Ishikawa (cell line): ENCODE measurements around the gene PPP6R3.

Experiments
- CEBPB ChIP-seq: IDR thresholded peaks from 2 replicates; pipeline ENCODE4 v1.6.1; 2012
- CREB1 ChIP-seq: IDR thresholded peaks from 2 replicates; pipeline ENCODE4 v1.6.1; 2012; ENCODE audit warnings: low read depth
- EGR1 ChIP-seq: IDR thresholded peaks from 2 replicates; pipeline ENCODE4 v1.6.1; 2012
- EP300 ChIP-seq: IDR thresholded peaks from 2 replicates; pipeline ENCODE4 v1.6.1; 2012; ENCODE audit warnings: borderline replicate concordance
- FOXM1 ChIP-seq: IDR thresholded peaks from 2 replicates; pipeline ENCODE4 v1.6.1; 2012; ENCODE audit warnings: low read depth, borderline replicate concordance
- MAX ChIP-seq: IDR thresholded peaks from 2 replicates; pipeline ENCODE4 v1.6.1; 2012
- NFIC ChIP-seq: IDR thresholded peaks from 2 replicates; pipeline ENCODE4 v1.6.1; 2012
- RAD21 ChIP-seq: IDR thresholded peaks from 2 replicates; pipeline ENCODE4 v1.6.1; 2012; ENCODE audit warnings: low read depth
- REST ChIP-seq: IDR thresholded peaks from 2 replicates; pipeline ENCODE4 v1.6.1; 2012; ENCODE audit warnings: low read depth, mild to moderate bottlenecking
- TAF1 ChIP-seq: IDR thresholded peaks from 2 replicates; pipeline ENCODE4 v1.6.1; 2012; ENCODE audit warnings: low read depth, mild to moderate bottlenecking
- TCF12 ChIP-seq: IDR thresholded peaks from 2 replicates; pipeline ENCODE4 v1.6.1; 2012; ENCODE audit warnings: low read depth
- TEAD4 ChIP-seq: IDR thresholded peaks from 2 replicates; pipeline ENCODE4 v1.6.1; 2012
- USF1 ChIP-seq: IDR thresholded peaks from 2 replicates; pipeline ENCODE4 v1.6.1; 2012
- YY1 ChIP-seq: IDR thresholded peaks from 2 replicates; pipeline ENCODE4 v1.6.1; 2012; ENCODE audit warnings: low read depth
- ZBTB7A ChIP-seq: IDR thresholded peaks from 2 replicates; pipeline ENCODE4 v1.6.1; 2012; ENCODE audit warnings: low read depth

PPP6R3 gene

DNA sequence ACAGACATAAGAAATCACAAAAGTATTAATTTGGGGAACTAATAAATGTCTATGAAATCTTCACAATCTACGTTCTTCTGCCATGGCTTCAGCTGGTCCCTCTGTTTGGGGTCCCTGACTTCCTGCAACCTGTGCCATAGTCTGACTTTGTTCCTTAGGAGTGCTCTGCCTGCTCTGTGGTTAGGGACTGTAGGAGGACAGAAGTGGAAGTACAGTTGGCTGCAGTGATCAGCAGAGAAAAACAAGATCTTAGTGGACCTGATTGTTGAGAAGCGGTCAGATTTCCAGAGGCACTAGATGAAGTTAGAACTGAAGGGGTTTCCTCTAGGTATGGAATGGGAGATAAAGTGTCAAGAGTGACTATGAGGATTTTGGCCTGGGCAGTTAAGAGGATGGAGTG, 80.6 kb downstream of the PPP6R3 start:
- TF ChIP-seq NFIC (no peak), ZBTB7A (no peak), CEBPB (no peak), USF1 (no peak), FOXM1 (no peak), EP300 (no peak), TCF12 (no peak), EGR1 (no peak), RAD21 (no peak), MAX (no peak), REST (no peak), TEAD4 (no peak), YY1 (no peak), CREB1 (no peak), TAF1 (no peak)

GRCh38 chr11:68541991-68542390, 81.4 kb downstream of the PPP6R3 start:
- TF ChIP-seq YY1 (no peak), CEBPB (no peak), TAF1 (no peak), EP300 (no peak), TEAD4 (no peak), REST (no peak), CREB1 (no peak), NFIC (no peak), USF1 (no peak), TCF12 (no peak), MAX (no peak), RAD21 (no peak), EGR1 (no peak), FOXM1 (no peak)

GRCh38 chr11:68542617-68543016, 82.1 kb downstream of the PPP6R3 start:
- no peak for TF ChIP-seq CREB1

DNA sequence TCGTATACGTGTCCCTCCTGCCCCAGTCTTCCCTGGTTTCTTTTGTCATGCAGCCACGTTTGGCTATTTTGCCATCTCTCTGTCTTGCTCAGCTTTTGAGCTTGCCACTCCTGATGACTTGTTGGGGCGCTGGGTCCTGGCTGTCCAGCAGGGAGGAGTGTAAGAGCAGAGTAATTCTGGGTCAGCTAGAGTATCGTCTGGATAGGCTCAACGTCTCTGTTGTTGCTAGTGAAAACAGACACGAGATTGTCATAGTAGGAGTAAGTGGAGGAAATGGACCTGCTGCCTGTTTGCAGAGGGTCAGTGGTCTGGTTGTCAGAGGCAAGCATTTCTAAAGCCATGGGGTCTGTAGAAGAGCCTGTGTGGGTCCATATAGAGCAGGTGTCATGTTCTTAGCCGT, 83.0 kb downstream of the PPP6R3 start:
- TF ChIP-seq TCF12 (no peak), MAX (no peak), CEBPB (no peak), YY1 (no peak), EP300 (no peak), USF1 (no peak), TAF1 (no peak), EGR1 (no peak), RAD21 (no peak), TEAD4 (no peak), NFIC (no peak), REST (no peak)

- no peak for TF ChIP-seq CEBPB
- TF ChIP-seq ZBTB7A, result no peak
- TF ChIP-seq TAF1, result no peak
- no peak for TF ChIP-seq NFIC
- no peak for TF ChIP-seq FOXM1
- no peak for TF ChIP-seq USF1
- no peak for TF ChIP-seq EP300
- no peak for TF ChIP-seq MAX
- no peak for TF ChIP-seq REST
- TF ChIP-seq EGR1, result no peak
- TF ChIP-seq TEAD4, result no peak
- TF ChIP-seq RAD21, result no peak
- TF ChIP-seq CREB1, result no peak
- no peak for TF ChIP-seq TCF12
- no peak for TF ChIP-seq YY1
Observed at GRCh38 chr11:68545347-68545746, 84.8 kb downstream of the PPP6R3 start.
